Caco-2 (cell line): ENCODE data around the gene UBE2H. TPM values are rescaled to one million over a fixed set of nuclear protein-coding genes. Genes with fewer than 3 reads are reported as not detected.
"Not testable (repeated sequence)": the region's sequence is repeated elsewhere in the genome, so short reads cannot be mapped to it uniquely, and the experiment has no call there.

Experiments
- BruUV-seq: library from RNA; stranded (reverse); fragments of 400-500 nt; replicated peaks from 2 replicates; lab custom pipeline; 2021; lab: Mats Ljungman, UMichigan
- CTCF ChIA-PET: fragments of 300-600 bp; sonication (Branson Sonifier 250); formaldehyde crosslinking; loops from one replicate; lab custom pipeline; 2022; ENCODE audit warnings: antibody characterized with exemption; lab: Charles Lee
- POLR2A ChIA-PET: fragments of 300-600 bp; sonication (Branson Sonifier 250); formaldehyde crosslinking; loops from one replicate; lab custom pipeline; 2022; ENCODE audit warnings: antibody characterized with exemption; lab: Charles Lee
- DNase-seq, 2 experiments: peaks; one replicate each; pipeline versions ENCODE4 v3.0.0 to v3.0.0-alpha.2; 2020 to 2022
- H3K27me3 ChIP-seq: replicated peaks from 2 replicates; pipeline ENCODE4 v1.6.0; 2011; ENCODE audit warnings: low read length; ENCODE audit not compliant: control insufficient read depth, insufficient read depth
- H3K36me3 ChIP-seq: 2 replicates; pipeline ENCODE4 v1.5.1; 2011; ENCODE audit warnings: low read length; ENCODE audit not compliant: control insufficient read depth, insufficient read depth
- H3K4me1 ChIP-seq: fragments of 250-450 bp; sonication (Bioruptor Pico); 2 replicates; pipeline ENCODE4 v1.5.1; 2020; ENCODE audit warnings: mild to moderate bottlenecking
- H3K4me3 ChIP-seq: 2 replicates; pipeline ENCODE4 v1.5.1; 2011; ENCODE audit warnings: low read depth, mild to moderate bottlenecking, control low read depth, low read length
- H3K9me3 ChIP-seq: fragments of 250-450 bp; sonication (Bioruptor Pico); 2 replicates; pipeline ENCODE4 v1.5.1; 2020; ENCODE audit warnings: mild to moderate bottlenecking, moderate library complexity
- H3K27ac Mint-ChIP-seq: one replicate; pipeline ENCODE4 v1.8.0; 2022; ENCODE audit warnings: mixed read lengths; ENCODE audit not compliant: unreplicated experiment
- H3K27me3 Mint-ChIP-seq: one replicate; pipeline ENCODE4 v1.8.0; 2022; ENCODE audit warnings: mixed read lengths; ENCODE audit not compliant: insufficient read depth, unreplicated experiment
- H3K36me3 Mint-ChIP-seq: one replicate; pipeline ENCODE4 v1.8.0; 2022; ENCODE audit warnings: mild to moderate bottlenecking, mixed read lengths; ENCODE audit not compliant: insufficient read depth, unreplicated experiment
- H3K4me1 Mint-ChIP-seq: one replicate; pipeline ENCODE4 v1.8.0; 2022; ENCODE audit warnings: low read depth, mixed read lengths; ENCODE audit not compliant: unreplicated experiment
- H3K4me3 Mint-ChIP-seq: one replicate; pipeline ENCODE4 v1.8.0; 2022; ENCODE audit warnings: mild to moderate bottlenecking, moderate library complexity, mixed read lengths; ENCODE audit not compliant: unreplicated experiment
- H3K9me3 Mint-ChIP-seq: one replicate; pipeline ENCODE4 v1.8.0; 2022; ENCODE audit warnings: mixed read lengths; ENCODE audit not compliant: unreplicated experiment
- CTCF ChIP-seq, 2 experiments: fragments of 200-600 bp in 1 of 2; IDR thresholded peaks; 1 replicate in 1 of 2; 2 replicates in 1 of 2; pipeline versions ENCODE4 v1.5.1 to v1.8.0; 2011 to 2022; ENCODE audit warnings: antibody characterized with exemption in 1 of 2, control low read depth in 1 of 2, inconsistent platforms in 1 of 2, low read depth in 1 of 2, low read length in 1 of 2, mild to moderate bottlenecking in 1 of 2, moderate library complexity in 1 of 2; ENCODE audit not compliant: insufficient read depth in 1 of 2, severe bottlenecking in 1 of 2, unreplicated experiment in 1 of 2
- intact Hi-C: fragments of 100-400 bp; cut with micrococcal nuclease; formaldehyde crosslinking; loops from one replicate; pipeline ENCODE4 v1.10.0; 2022; ENCODE audit not compliant: unreplicated experiment
- total RNA-seq: library from RNA; stranded (reverse); gene quantifications from 2 replicates; pipeline ENCODE4 v1.2.3, GENCODE V29; 2022

UBE2H gene
- total RNA-seq, 1 experiment from 2014 or later, result 35.7 TPM

DNA sequence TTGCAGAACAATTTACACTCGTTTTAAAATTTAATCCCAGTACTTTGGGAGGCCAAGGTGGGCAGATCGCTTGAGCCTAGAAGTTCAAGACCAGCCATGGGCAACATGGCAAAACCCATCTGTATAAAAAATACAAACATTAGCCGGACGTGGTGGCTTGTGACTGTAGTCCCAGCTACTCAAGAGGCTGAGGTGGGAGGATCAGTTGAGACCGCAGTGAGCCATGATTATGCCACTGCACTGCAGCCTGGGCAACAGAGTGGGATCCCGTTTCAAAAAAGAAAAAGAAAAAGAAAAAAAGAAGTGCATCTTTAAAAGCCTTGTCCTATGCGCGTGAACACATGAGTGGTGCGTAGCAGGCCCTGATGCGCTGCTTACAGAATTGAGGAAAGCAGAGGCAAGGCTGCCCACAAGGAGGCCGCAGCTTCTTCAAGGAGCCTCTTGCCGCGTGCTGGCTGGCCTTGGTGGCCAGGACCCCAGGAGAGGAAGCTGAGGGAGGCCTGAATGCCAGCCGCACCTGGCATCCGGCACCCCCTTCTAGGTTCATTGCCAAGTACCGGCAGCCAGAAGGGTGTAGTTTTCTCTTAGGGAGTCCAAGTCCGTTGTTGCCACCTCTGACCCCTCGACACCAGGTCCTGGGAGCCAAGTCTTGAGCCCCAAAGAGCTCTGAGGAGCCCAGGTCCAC is 124.5 kb downstream of the UBE2H start:
- no TSS peak for BruUV-seq
- Histone ChIP-seq H3K36me3 (no peaks in the 10 kb centered on the region; the same call in 1 of the 2 replicates), H3K9me3 (no peaks in the 10 kb centered on the region), H3K4me3 (no peak overlapping the region), H3K4me1 (peaks cover 35% of the 10 kb centered on the region), H3K27me3 (no peaks in the 10 kb centered on the region)
- intact Hi-C loops, result loop anchor here (10.0 kb wide), 1 partner anchor 463 kb away; no protein-coding TSS in a partner anchor
- Mint-ChIP-seq H3K4me1 (peaks cover 22% of the 10 kb centered on the region), H3K27me3 (no peaks in the 10 kb centered on the region), H3K36me3 (peaks cover 47% of the 10 kb centered on the region), H3K9me3 (no peaks in the 10 kb centered on the region), H3K4me3 (no peak overlapping the region), H3K27ac (no peak overlapping the region)
- ChIA-PET POLR2A (no interaction called here), CTCF (interaction anchor here (0.5 to 1.5 kb wide), 3 partner anchors 183 to 608 kb away, joined by 3 to 5 read pairs (median 3); no protein-coding TSS in a partner anchor)
- DNase-seq, result no peak
- no peak for TF ChIP-seq CTCF (IDR thresholded peaks at IDR 0.05; ENCODE audit: insufficient read depth in 1 of 2, low read depth in 1 of 2, low read length in 1 of 2, severe bottlenecking in 1 of 2, unreplicated experiment in 1 of 2)

GRCh38 chr7:129827467-129827990 is 125.2 kb downstream of the UBE2H start:
- Histone ChIP-seq H3K9me3 (no peaks in the 10 kb centered on the region), H3K27me3 (no peaks in the 10 kb centered on the region), H3K4me3 (no peak overlapping the region), H3K4me1 (peaks cover 35% of the 10 kb centered on the region), H3K36me3 (no peaks in the 10 kb centered on the region; the same call in 1 of the 2 replicates)
- DNase-seq, result no peak
- POLR2A ChIA-PET, result no interaction called here
- CTCF ChIA-PET, result interaction anchor here (1.3 kb wide), 1 partner anchor 184 kb away, joined by 3 read pairs; no protein-coding TSS in a partner anchor
- TF ChIP-seq CTCF (IDR thresholded peaks at IDR 0.05; ENCODE audit: insufficient read depth in 1 of 2, low read depth in 1 of 2, low read length in 1 of 2, severe bottlenecking in 1 of 2, unreplicated experiment in 1 of 2), result no peak
- Mint-ChIP-seq H3K27me3 (no peaks in the 10 kb centered on the region), H3K4me3 (no peak overlapping the region), H3K36me3 (peaks cover 45% of the 10 kb centered on the region), H3K27ac (no peak overlapping the region), H3K4me1 (peaks cover 21% of the 10 kb centered on the region), H3K9me3 (no peaks in the 10 kb centered on the region)
- intact Hi-C loops, result loop anchor here (10.0 kb wide), 1 partner anchor 463 kb away; no protein-coding TSS in a partner anchor
- no TSS peak for BruUV-seq

GRCh38 chr7:129826895-129827294 is 125.9 kb downstream of the UBE2H start:
- H3K9me3 ChIP-seq, POLR2A ChIA-PET, DNase-seq, H3K9me3 Mint-ChIP-seq, H3K27me3 Mint-ChIP-seq, H3K4me3 ChIP-seq, H3K27me3 ChIP-seq, BruUV-seq, H3K36me3 ChIP-seq, H3K27ac Mint-ChIP-seq: not testable (repeated sequence)
- peaks cover 39% of the 10 kb centered on the region for H3K36me3 Mint-ChIP-seq
- H3K4me1 Mint-ChIP-seq, result peaks cover 15% of the 10 kb centered on the region
- H3K4me3 Mint-ChIP-seq, result peak overlapping the region; percentile 89
- CTCF ChIA-PET, result interaction anchor here (1.3 kb wide), 1 partner anchor 184 kb away, joined by 3 read pairs; no protein-coding TSS in a partner anchor
- intact Hi-C loops, result loop anchor here (10.0 kb wide), 1 partner anchor 462 kb away; no protein-coding TSS in a partner anchor
- H3K4me1 ChIP-seq, result peaks cover 29% of the 10 kb centered on the region
